Measurements from ENCODE around the gene ARHGAP23. TPM values are rescaled to one million over a fixed set of nuclear protein-coding genes. Genes with fewer than 3 reads are reported as not detected.
A peak's percentile ranks its signal among the peaks of the same experiment; 100 is the strongest.
"Not testable (repeated sequence)": the region's sequence is repeated elsewhere in the genome, so short reads cannot be mapped to it uniquely, and the experiment has no call there.

The ARHGAP23 gene
- total RNA-seq, 1 experiment from 2014 or later, result 391 TPM

- no peak for DNase-seq (ENCODE audit: low spot score)
These were observed 31.9 kb downstream of the ARHGAP23 start for GRCh38 chr17:38460082-38460715.

DNA sequence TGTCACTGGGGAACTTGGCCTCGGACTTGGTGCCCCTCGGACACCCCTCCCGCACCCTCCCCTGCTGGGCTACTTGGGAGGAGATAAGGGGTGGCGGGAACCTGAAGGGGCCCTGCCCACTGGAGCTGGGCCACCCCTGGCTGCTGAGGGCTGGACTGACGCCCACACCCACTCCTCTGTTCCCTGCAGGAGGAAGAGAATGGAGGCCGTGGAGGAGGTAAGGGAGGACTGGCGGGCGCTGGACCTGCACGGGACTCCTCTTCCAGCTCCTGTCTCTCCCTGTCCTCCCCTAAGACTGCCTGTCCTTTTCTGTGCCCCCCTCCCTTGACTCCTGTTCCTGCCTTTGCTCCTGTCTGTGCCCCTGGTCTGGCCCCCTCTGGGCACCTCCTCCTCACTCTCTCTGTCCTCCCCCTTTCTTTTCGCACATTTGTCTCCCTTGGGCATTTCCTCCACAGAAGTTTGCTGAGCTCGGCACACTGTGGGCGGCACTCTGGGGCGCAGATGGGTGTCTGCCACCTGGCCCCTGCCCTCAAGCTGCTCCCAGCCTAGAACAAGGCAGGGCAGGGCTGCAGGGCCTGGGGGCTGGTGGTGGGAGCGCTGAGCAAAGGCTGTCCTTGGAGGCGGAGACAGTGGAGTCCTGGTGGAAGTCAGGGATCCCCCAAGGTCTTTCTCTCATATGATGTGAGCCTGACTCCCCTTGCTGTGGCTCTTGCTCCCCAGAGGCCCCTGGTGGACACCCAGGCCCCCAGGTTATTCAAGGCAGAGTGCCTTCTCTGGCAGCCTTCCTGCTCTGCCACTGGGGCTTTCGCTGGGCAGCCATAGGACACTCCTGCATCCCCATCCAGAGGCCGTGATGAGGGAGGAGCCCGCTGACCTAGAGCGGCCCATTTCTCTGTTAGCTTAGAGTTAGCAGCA is 32.7 kb downstream of the ARHGAP23 start:
- no peak for DNase-seq (ENCODE audit: low spot score)

DNA sequence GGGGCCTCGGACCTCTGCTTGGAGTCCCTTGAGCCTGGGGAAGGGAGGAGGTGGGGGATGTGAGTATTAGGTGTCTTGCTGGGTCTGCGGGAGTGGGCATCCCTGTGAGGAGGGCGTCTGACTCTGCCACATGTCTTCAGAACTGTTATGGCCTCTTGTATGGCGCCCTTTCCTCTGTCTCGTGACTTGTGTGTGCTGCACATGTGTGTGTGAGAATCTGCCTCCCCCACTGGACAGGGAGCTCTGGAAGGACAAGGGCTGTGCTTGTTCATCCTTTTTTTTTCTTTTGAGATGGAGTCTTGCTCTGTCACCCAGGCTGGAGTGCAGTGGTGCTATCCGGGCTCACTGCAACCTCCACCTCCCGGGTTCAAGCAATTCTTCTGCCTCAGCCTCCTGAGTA is 33.4 kb downstream of the ARHGAP23 start:
- DNase-seq (ENCODE audit: low spot score), result no peak

- DNase-seq (ENCODE audit: low spot score), result no peak
These were observed 35.2 kb downstream of the ARHGAP23 start for GRCh38 chr17:38463451-38463858.

DNA sequence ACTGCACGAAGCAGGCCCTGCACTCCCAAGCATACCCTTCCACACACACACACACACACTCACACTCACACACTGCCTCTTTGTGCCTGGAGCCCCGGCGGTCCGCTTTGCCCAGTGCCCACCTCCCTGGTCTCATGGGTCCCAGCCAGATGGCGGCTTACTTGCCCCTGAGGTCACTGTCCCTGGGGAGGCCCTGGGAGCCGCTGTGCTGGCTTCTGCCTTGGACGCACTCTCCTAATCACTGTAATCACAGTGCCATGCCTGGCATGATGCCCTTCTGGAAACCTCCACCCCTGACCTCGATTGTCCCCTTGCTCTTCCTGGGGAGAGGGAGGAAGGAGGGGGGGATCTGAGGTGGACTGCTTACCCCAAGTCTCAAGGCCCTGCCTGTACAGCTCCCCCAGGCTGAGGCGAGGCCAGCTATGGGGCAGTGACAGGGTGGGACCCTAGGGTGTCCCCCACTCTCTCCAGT is 36.0 kb downstream of the ARHGAP23 start:
- peak; percentile 74 for DNase-seq (ENCODE audit: low spot score)

DNA sequence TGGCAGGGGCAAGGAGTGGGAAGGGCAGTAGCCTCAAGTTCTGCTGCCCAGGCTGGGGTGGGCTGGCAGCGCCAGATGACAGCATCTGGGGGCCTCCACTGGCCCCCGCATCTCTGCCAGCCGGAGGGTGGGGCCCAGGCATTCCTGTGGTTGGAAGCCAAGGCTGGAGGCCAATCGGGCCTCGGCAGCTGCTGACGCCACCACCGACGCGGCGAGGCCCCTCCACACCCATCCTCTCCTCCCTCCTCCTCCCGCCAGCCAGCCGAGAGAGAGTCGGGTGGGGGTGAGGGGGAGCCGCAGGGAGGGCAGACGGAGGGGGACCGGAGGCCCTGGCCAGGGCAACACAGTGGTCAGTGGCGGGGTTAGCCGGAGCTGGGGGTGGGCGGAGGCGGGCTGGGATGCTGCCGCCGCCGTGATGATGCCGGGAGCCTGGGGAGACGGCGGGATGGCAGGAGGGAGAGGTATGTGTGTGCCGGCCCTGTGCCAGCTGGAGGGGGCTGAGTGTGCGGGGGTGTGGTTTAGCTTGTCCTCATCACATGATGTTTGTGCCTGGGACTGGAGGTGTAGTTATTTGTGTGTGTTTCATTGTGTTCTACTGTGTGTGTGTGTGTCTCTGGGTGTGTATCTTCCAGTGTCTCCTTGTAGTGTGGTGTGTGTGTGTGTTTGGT is 36.6 kb downstream of the ARHGAP23 start:
- DNase-seq (ENCODE audit: low spot score), result peak; percentile 98

- DNase-seq (ENCODE audit: low spot score), result peak; percentile 79
These were observed 37.4 kb downstream of the ARHGAP23 start for GRCh38 chr17:38465391-38466345.

- DNase-seq (ENCODE audit: low spot score), result no peak
These were observed 38.4 kb downstream of the ARHGAP23 start for GRCh38 chr17:38466346-38467315.

- no peak for DNase-seq (ENCODE audit: low spot score)
These were observed 39.2 kb downstream of the ARHGAP23 start for GRCh38 chr17:38467491-38467890.

GRCh38 chr17:38469875-38470274 is 41.6 kb downstream of the ARHGAP23 start:
- peak; percentile 58 for DNase-seq (ENCODE audit: low spot score)

GRCh38 chr17:38471253-38471652 is 43.0 kb downstream of the ARHGAP23 start:
- DNase-seq (ENCODE audit: low spot score), result peak; percentile 60

- peak; percentile 82 for DNase-seq (ENCODE audit: low spot score)
These were observed 46.4 kb downstream of the ARHGAP23 start for GRCh38 chr17:38474666-38475065.

DNA sequence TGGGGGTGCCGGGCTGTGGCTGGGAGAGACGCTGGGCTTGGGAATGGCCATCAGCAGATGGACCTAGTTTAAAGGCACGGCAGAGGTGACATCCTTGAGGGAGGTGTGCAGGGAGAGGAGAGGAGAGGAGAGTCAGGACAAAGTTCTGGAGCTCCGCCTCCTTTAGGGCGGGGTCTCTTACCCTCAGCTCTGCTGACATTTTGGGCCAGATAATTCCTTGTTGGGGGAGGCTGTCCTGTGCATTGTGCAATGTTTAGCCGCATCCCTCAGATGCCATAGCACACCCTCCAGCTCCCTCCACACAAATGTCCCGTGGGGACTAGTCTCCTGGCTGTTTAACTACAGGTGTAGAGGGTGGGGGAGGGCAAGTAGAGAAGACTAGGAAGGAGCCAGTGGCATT is 48.3 kb downstream of the ARHGAP23 start:
- no peak for DNase-seq (ENCODE audit: low spot score)

GRCh38 chr17:38477417-38477816 is 49.2 kb downstream of the ARHGAP23 start:
- DNase-seq (ENCODE audit: low spot score), result not testable (repeated sequence)

DNA sequence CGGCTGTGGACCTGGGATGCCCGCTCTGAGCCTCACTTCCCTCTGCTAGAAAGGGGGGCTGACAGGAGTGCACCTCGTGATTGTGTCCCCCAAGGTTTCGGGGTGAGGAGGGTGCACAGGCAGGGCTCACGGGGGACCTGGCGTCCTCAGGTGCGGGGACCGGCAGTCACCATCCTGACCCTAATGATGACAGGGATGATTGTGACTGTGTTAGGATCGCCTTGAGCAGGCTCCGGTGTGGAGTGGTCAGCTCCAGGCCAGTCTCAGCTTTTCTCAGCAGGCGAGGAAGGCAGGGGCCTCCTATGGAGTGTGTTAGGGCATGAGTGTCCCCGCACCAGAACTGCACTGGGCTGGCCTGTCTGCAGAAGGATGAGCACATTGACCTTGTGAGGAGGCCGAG is 49.7 kb downstream of the ARHGAP23 start:
- not testable (repeated sequence) for DNase-seq (ENCODE audit: low spot score)

GRCh38 chr17:38478667-38479066 is 50.4 kb downstream of the ARHGAP23 start:
- not testable (repeated sequence) for DNase-seq (ENCODE audit: low spot score)

DNA sequence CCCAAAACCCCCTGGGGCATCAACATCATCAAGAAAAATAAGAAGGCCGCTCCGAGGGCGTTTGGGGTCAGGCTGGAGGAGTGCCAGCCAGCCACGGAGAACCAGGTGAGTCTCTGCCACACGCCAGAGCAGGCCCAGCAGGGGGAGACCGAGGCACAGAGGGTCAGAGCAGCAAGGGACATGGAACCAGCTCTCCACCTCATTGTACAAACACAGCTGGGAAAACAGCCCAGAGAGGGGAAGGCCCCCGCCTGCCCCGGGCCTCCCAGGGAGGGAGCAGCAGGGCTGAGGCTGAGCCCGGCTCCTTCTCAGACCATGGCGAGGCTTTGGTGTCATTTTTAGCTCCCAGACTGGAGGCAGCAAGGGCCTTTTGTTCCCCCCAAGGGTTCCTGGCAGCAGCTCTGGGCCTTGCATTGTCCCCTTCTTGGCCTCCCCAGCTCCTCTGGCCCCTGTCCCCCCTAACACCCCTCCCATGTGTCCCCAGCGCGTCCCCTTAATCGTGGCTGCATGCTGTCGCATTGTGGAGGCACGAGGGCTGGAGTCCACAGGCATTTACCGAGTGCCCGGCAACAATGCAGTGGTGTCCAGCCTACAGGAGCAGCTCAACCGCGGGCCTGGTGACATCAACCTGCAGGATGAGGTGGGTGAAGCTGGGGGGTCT is 53.9 kb downstream of the ARHGAP23 start:
- not testable (repeated sequence) for DNase-seq (ENCODE audit: low spot score)

DNA sequence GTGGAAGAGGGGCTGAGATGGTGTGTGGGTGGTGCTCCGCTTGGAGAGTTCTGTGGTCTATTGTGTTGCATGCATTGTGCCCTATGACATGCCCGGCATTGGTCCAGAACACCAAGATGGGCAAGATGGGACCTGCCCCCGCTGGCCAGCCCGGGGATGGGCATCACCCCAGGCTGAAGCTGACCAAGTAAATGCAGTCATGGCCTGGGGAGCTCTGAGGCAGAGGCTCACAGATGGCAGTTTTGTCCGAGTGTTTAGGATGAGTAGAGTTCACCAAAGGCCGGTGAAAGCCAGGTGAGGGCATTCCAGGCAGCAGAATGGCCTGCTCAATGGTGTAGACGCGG is 54.4 kb downstream of the ARHGAP23 start:
- not testable (repeated sequence) for DNase-seq (ENCODE audit: low spot score)

Data from HT-29 (cell line).